Ishikawa (cell line): ENCODE data around the gene SHQ1.

ENCODE experiments used
- CEBPB ChIP-seq: IDR thresholded peaks from 2 replicates; pipeline ENCODE4 v1.6.1; 2012
- CREB1 ChIP-seq: IDR thresholded peaks from 2 replicates; pipeline ENCODE4 v1.6.1; 2012; ENCODE audit warnings: low read depth
- EGR1 ChIP-seq: IDR thresholded peaks from 2 replicates; pipeline ENCODE4 v1.6.1; 2012
- EP300 ChIP-seq: IDR thresholded peaks from 2 replicates; pipeline ENCODE4 v1.6.1; 2012; ENCODE audit warnings: borderline replicate concordance
- FOXM1 ChIP-seq: IDR thresholded peaks from 2 replicates; pipeline ENCODE4 v1.6.1; 2012; ENCODE audit warnings: low read depth, borderline replicate concordance
- NFIC ChIP-seq: IDR thresholded peaks from 2 replicates; pipeline ENCODE4 v1.6.1; 2012
- RAD21 ChIP-seq: IDR thresholded peaks from 2 replicates; pipeline ENCODE4 v1.6.1; 2012; ENCODE audit warnings: low read depth
- TAF1 ChIP-seq: IDR thresholded peaks from 2 replicates; pipeline ENCODE4 v1.6.1; 2012; ENCODE audit warnings: low read depth, mild to moderate bottlenecking
- TCF12 ChIP-seq: IDR thresholded peaks from 2 replicates; pipeline ENCODE4 v1.6.1; 2012; ENCODE audit warnings: low read depth
- TEAD4 ChIP-seq: IDR thresholded peaks from 2 replicates; pipeline ENCODE4 v1.6.1; 2012
- YY1 ChIP-seq: IDR thresholded peaks from 2 replicates; pipeline ENCODE4 v1.6.1; 2012; ENCODE audit warnings: low read depth
- ZBTB7A ChIP-seq: IDR thresholded peaks from 2 replicates; pipeline ENCODE4 v1.6.1; 2012; ENCODE audit warnings: low read depth
- TF ChIP-seq, protein P1 (sequence below): IDR thresholded peaks from 2 replicates; pipeline ENCODE4 v1.6.1; 2012
- TF ChIP-seq, protein P2 (sequence below): IDR thresholded peaks from 2 replicates; pipeline ENCODE4 v1.6.1; 2012
- TF ChIP-seq, protein P3 (sequence below): IDR thresholded peaks from 2 replicates; pipeline ENCODE4 v1.6.1; 2012; ENCODE audit warnings: low read depth, mild to moderate bottlenecking

The SHQ1 gene

DNA sequence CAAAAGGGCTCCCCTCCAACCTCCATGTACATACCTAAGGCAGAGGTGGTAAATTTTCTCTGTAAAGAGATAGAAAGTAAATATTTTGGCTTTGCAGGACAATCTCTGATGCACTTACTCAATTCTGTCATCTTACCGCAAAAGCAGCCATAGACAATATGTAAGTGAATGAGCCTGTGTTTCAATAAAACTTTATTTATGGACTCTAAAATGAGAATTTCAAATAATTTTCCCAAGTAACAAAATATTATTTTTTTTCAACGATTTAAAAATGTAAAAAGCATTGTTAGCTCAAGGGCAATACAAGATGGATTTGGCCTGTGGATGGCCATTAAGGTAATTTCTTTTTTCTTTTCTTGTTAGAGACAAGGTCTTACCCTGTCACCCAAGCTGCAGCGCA, 44.7 kb downstream of the SHQ1 start:
- TF ChIP-seq, protein P1, sequence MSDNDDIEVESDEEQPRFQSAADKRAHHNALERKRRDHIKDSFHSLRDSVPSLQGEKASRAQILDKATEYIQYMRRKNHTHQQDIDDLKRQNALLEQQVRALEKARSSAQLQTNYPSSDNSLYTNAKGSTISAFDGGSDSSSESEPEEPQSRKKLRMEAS = no peak
- TF ChIP-seq CEBPB (no peak), TAF1 (no peak), YY1 (no peak), TEAD4 (no peak), TCF12 (no peak), CREB1 (no peak), EGR1 (no peak), ZBTB7A (no peak), FOXM1 (no peak), RAD21 (no peak), EP300 (no peak), NFIC (no peak)
- TF ChIP-seq, protein P2, sequence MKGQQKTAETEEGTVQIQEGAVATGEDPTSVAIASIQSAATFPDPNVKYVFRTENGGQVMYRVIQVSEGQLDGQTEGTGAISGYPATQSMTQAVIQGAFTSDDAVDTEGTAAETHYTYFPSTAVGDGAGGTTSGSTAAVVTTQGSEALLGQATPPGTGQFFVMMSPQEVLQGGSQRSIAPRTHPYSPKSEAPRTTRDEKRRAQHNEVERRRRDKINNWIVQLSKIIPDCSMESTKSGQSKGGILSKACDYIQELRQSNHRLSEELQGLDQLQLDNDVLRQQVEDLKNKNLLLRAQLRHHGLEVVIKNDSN = no peak
- TF ChIP-seq, protein P3, sequence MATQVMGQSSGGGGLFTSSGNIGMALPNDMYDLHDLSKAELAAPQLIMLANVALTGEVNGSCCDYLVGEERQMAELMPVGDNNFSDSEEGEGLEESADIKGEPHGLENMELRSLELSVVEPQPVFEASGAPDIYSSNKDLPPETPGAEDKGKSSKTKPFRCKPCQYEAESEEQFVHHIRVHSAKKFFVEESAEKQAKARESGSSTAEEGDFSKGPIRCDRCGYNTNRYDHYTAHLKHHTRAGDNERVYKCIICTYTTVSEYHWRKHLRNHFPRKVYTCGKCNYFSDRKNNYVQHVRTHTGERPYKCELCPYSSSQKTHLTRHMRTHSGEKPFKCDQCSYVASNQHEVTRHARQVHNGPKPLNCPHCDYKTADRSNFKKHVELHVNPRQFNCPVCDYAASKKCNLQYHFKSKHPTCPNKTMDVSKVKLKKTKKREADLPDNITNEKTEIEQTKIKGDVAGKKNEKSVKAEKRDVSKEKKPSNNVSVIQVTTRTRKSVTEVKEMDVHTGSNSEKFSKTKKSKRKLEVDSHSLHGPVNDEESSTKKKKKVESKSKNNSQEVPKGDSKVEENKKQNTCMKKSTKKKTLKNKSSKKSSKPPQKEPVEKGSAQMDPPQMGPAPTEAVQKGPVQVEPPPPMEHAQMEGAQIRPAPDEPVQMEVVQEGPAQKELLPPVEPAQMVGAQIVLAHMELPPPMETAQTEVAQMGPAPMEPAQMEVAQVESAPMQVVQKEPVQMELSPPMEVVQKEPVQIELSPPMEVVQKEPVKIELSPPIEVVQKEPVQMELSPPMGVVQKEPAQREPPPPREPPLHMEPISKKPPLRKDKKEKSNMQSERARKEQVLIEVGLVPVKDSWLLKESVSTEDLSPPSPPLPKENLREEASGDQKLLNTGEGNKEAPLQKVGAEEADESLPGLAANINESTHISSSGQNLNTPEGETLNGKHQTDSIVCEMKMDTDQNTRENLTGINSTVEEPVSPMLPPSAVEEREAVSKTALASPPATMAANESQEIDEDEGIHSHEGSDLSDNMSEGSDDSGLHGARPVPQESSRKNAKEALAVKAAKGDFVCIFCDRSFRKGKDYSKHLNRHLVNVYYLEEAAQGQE = no peak

DNA sequence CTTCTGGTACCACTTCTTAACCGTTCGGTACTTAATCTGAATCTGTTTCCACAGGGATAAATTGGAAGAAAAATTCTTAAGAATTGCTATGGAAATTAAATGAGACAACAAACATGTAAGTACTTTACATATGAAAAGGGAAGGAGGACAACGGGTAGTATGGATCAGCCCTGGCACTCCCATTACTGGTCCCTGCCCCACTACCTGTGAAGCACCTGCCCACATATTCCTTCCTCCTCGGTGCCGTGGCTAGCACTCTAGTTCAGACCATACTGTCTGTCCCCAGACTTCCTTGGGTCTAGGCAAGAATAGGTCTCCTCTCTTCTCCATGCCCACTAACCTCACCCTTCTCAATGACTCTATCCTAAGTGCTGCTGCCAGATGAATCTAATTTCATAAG, 46.2 kb downstream of the SHQ1 start:
- TF ChIP-seq TAF1 (no peak), TEAD4 (no peak), NFIC (no peak), EP300 (no peak), RAD21 (no peak), EGR1 (no peak), ZBTB7A (no peak), TCF12 (no peak), FOXM1 (no peak)
- TF ChIP-seq, protein P1 = no peak
- TF ChIP-seq, protein P3 = no peak
- TF ChIP-seq, protein P2 = no peak

DNA sequence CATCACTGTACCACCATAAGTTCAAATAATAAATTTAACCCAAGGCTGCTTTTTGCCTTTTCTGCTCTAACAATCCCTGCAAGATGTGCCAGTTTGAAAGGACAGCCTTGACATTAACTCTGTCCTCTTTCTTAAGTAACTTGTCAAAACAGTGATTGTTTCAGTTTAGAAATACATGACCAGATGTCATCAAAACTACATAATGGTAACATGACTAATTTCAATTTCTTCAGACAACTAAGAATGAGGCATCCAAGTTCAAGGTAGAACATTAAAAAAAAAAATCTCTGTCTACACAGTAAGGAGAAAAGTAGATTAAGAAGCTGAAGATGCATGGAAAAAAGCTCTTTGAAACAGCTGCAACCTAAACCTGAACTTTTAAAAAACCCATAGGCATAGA, 47.4 kb downstream of the SHQ1 start:
- TF ChIP-seq, protein P1 = no peak
- TF ChIP-seq EGR1 (no peak), NFIC (no peak), YY1 (no peak), TAF1 (no peak), ZBTB7A (no peak), RAD21 (no peak), EP300 (no peak), CEBPB (no peak), CREB1 (no peak), FOXM1 (no peak), TCF12 (no peak), TEAD4 (no peak)
- TF ChIP-seq, protein P3 = no peak
- TF ChIP-seq, protein P2 = no peak

DNA sequence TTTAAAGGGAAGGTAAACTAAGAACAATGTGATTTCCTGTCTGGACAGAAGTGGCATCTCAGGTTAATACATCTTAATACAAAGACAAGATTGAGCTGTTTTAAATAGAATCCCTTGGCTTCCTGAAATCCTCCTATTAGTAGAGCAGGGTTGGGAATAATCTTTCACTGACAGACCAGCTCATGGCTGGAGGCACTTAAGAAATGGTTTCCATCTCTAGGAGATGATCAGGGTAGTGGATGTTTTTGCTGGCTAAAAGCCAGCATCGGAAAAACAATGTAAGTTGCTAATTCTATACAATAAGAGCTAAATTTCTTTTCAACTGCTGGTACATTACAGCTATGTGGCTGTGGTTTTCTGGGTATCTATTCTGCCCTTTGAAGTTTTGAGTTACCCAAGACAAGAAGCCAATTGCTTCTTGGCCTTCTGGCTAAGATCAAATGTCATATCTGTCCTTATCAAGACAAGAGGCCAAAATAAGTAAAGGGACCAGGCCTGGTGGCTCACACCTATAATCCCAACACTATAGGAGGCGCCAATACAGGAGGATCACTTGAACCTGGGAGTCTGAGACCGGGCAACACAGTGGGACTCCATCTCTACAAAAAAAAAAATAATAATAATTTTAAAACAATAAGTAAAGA, 49.6 kb downstream of the SHQ1 start:
- no peak for TF ChIP-seq CREB1
- TF ChIP-seq, protein P1 = no peak
- TF ChIP-seq YY1 = no peak
- TF ChIP-seq CEBPB = no peak
- TF ChIP-seq EP300 = no peak
- no peak for TF ChIP-seq ZBTB7A
- TF ChIP-seq FOXM1 = no peak
- TF ChIP-seq NFIC = no peak
